K562 (cell line): ENCODE measurements around the gene GADD45GIP1.

Source experiments
- ARNT ChIP-seq, 2 experiments: fragments of 450-650 bp; IDR thresholded peaks; 2 replicates each; pipeline ENCODE4 v1.6.1; 2016; ENCODE audit warnings: mild to moderate bottlenecking in 1 of 2
- EP300 ChIP-seq: IDR thresholded peaks from 2 replicates; pipeline ENCODE4 v1.6.1; 2012; ENCODE audit warnings: low read length, improper control_type of control experiment
- TAF7 ChIP-seq: fragments of 450-650 bp; IDR thresholded peaks from 2 replicates; pipeline ENCODE4 v1.6.1; 2016; ENCODE audit warnings: missing genetic modification characterization, missing compliant biosample characterization
- TBL1XR1 ChIP-seq, 2 experiments: IDR thresholded peaks; 2 replicates each; pipeline ENCODE4 v1.6.1; 2012; ENCODE audit warnings: improper control_type of control experiment in 2 of 2, low read length in 2 of 2, mild to moderate bottlenecking in 1 of 2
- TF ChIP-seq, protein P1 (sequence below): sonication (generic); formaldehyde crosslinking; IDR thresholded peaks from 2 replicates; pipeline ENCODE4 v1.9.0; 2022; ENCODE audit warnings: mild to moderate bottlenecking, missing genetic modification reagents

GRCh38 chr19:12970070-12970820, 13.2 kb upstream of the GADD45GIP1 start:
- TF ChIP-seq TAF7 (tag) = no peak
- no peak for TF ChIP-seq TBL1XR1 (IDR thresholded peaks at IDR 0.05; ENCODE audit: low read length in 2 of 2)
- no peak for TF ChIP-seq ARNT (IDR thresholded peaks at IDR 0.05)
- no peak for TF ChIP-seq EP300
- TF ChIP-seq, protein P1, sequence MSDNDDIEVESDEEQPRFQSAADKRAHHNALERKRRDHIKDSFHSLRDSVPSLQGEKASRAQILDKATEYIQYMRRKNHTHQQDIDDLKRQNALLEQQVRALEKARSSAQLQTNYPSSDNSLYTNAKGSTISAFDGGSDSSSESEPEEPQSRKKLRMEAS (CRISPR knock-in tag) = no peak
